AG09319 (cell line): ENCODE data around the gene RAB11FIP2.

Experiments
- DNase-seq: peaks from one replicate; pipeline ENCODE4 v3.0.0-alpha.2; 2010; ENCODE audit warnings: low read depth; ENCODE audit errors: extremely low read depth
- CTCF ChIP-seq: IDR thresholded peaks from 2 replicates; pipeline ENCODE4 v1.5.1; 2011; ENCODE audit warnings: low read depth, mild to moderate bottlenecking, inconsistent platforms, low read length, moderate library complexity

The RAB11FIP2 gene

DNA sequence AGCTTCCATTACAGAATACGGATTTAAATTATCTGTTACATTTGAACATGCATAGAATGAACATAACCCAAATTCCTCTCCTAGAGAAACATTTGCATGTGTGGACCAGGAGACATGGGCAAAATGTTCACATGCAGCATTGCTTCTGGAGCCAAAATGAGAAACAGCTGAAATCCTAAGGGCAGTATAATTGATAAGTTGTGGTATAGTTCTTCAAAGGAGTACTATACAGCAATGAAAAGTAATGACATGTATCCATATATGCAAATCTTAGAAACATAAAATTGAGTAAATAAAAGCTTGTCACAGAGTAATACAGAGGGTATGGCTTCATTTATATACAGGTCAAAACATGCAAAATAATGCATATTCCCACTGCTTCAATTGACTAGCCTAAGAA lies 77.1 kb downstream of the RAB11FIP2 start:
- DNase-seq, result no peak
- TF ChIP-seq CTCF, result no peak

DNA sequence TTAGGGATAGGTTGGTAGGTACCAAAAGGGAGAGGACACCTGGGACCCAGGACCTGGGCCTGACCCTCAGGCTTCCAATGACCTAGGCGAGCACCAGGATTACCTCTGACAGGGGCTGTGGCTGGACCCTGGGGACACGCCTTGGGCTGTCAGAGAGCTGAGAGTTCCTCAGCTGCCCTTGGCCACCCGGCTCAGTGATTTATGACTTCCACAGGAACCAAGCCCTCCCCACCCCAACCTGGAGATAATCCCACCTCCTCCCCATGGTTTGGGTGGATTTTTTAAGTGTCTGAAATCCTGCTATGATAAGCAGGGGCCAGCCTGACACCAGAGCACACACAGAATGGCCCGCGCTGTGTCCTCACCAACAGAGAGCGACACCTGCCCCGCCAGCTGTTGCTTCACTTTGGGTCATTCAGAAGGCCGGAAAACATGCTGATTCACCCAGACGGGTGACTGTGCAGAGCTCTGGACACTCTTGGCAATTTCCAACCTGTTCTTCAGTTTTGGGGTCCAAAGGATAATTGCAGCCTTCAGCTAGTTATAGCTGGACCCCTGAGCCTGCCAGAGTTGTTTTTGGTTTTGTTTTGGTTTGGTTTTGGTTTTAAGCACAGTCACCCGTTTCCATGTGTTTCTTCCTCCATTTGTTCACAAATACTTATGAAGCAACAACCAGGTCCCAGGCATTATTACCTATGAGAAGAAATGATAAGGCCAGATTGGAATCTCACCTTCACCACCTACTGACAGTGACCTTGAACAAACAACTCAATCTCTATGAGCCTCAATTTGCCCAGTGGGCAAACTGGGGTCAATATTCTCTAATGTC lies 78.2 kb downstream of the RAB11FIP2 start:
- TF ChIP-seq CTCF, result no peak
- DNase-seq, result no peak

DNA sequence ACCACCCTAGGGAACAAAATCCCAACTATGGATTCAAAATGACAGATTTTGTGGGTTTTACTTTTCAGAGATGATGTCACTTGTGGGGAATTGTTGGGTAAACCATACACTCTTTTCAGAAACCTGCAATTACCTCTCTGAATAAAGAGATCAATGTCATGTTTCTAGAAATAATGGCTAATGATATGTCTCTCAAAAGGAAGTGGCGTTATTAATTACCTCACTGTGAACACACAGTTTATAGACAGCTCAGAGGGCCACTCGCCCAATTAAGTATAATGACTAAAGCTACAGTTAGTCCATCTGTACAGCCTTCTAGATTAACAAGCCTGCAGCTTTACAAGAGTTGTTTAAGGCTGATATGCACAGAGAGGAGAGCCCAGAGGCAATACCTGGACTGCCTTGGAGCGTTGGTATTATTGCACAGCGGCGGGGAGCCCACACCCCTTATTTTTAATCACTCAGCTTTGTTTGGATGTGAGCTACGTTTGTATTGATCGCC lies 79.5 kb downstream of the RAB11FIP2 start:
- TF ChIP-seq CTCF, result no peak
- no peak for DNase-seq

DNA sequence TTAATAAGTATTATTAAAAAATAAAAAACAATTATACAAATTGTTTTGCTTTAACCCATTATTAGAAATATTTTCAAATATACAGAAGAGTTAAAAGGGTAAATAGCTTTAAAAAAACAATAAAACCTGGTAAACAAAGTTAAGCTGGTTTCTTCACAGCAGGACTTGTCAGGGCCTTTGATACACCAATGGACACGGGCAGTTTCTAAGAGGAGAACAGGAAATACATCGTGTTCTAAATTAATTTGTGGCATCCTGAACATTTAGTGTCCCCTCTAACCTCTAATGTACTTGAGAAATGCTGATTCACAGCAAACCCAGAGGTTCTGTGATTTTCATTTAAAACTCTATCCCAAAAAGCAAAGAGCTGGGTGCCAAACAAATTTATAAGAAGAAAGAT lies 80.8 kb downstream of the RAB11FIP2 start:
- no peak for TF ChIP-seq CTCF
- no peak for DNase-seq

DNA sequence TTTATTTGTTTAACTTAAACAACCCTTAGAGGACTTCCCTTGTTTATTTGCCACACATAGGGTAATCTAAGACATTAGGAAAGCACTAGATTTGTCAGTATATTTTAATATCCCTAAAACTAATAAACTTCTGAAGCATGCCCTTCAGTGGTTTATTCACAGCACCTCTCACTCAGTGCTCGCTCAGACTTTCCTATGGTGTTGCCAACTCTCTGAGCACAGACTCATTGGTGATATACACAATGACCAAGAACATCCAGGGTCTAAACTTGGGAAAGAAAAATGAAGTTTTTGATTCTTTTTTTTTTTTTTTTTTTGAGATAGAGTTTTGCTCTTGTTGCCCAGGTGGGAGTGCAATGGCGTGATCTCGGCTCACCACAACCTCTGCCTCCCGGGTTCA lies 82.2 kb downstream of the RAB11FIP2 start:
- no peak for DNase-seq
- no peak for TF ChIP-seq CTCF

DNA sequence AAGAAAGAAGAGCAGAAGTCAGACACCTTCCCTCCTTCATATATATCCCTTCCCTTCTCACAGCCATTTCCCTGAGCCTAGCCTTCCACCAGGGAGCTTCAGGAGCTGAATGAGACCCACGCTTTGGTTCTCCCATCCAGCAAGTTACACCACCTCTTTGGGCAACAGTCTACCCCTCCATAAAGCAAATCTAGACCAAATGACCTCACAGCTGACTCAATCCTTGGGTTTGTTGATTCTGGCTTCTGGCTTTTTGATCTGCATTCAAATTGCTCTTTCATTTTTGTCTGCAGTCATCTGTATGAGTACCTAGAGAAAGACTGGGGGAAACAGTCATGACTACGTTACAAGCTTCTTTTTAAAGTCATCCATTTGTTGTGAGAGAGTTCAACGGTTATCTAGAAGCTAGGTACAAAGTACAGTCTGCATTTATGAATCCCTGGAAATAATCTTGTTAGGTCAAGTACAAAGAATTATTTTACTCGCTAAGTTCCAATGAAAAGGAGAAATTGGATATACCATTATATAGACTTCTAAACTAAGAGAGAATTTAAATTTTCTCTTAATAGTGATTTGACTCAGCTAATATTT lies 86.3 kb downstream of the RAB11FIP2 start:
- no peak for DNase-seq
- no peak for TF ChIP-seq CTCF

- no peak for DNase-seq
- TF ChIP-seq CTCF, result no peak
Measured at GRCh38 chr10:117956972-117957371, 89.8 kb downstream of the RAB11FIP2 start.
